Measurements from ENCODE around the gene PSTPIP1.
"Not testable (repeated sequence)": the region's sequence is repeated elsewhere in the genome, so short reads cannot be mapped to it uniquely, and the experiment has no call there.

Gene PSTPIP1

DNA sequence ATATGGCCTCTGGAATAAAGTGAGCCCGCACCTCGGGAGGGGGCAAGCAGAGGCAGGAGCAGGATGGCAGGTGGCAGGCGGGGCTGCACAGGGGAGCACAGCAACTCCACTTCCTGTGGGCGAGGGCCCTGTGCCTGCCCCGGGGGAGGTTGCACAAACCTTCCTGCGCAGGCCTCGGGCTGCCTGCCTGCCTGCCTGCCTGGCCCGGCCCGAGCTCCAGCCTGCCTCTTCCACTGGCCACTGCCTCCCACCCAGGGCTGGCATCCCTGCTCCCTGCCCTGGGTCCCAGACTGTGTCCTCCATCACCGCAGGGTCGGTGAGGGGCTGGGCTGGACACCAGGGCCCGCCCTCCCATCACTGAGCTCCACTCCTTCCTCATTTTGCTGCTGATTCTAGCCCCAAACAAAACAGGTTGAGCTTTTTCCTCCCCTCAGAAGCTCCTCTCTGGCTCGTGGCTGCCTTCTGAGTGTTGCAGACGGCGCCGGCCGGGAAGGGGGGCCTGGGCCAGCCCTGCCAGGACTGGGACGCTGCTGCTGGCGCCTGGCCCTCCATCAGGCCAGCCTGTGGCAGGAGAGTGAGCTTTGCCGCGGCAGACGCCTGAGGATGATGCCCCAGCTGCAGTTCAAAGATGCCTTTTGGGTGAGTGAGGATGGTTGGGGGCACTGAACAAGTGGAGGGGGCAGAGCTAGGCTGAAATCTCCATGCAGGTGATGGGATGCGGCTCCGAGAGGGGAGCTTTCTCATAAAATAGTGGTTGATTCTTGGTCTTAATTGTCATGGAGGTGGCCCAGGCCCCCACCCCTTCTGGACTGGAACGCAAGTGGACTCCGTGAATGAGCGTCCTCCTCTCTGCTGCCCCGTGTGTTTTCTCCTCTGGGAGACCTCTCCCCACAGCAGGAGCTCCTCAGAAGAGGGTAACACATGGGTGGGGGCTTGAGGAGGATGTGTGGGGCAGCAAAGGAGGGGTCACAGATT is at the start of gene PSTPIP1:
PSTPIP1 (plus strand) TSS at position 156 of the 975 bp plus-strand sequence; CDS start at position 604, 448 bp downstream.
- peak; percentile 29 to 66 for DNase-seq

DNA sequence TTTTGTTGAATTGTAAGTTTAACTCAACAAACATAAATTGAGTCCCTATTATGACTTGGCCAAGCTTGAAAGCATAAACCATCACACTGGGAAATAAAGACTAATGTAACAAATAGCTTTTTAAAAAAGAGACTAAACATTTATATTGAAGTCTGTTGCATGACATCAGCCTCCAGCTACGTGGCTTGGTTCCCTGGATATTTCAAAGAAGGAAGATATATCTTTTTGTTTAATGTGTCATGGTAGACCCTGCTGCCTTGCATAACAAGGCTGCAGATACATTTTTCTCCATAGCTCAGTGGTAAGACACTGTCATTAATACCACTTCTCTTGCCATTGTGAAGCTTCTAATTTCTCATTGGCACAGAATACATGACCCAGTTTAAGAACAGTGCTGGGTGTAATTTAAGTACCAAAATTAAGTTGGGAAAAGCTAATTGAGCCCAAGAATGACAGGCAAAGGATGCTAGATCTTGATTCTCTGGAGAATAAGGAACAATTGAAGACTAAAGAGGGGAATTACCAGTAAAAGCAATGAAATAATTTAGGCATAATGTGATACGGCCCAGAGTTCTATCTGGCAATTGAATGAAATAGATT is 49.3 kb upstream of the PSTPIP1 start:
- DNase-seq = no peak

DNA sequence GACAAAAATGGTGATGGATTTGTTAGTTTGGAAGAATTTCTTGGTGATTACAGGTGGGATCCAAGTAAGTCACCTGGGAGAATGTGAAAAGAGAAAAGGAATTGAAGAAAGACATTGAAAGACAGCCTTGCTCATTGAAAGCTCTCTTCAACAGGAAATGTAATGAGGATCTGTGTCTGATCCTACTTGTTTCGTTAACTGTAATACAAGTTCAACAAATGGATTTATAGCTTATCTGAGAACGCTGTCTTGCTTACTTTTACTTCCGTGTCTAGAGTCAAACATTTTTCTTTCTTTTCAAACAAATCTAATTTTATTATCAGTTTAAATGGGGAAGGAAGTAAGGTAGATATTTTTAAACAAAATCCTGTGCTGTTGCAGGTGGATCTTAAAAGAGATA is 47.5 kb upstream of the PSTPIP1 start:
- no peak for DNase-seq

DNA sequence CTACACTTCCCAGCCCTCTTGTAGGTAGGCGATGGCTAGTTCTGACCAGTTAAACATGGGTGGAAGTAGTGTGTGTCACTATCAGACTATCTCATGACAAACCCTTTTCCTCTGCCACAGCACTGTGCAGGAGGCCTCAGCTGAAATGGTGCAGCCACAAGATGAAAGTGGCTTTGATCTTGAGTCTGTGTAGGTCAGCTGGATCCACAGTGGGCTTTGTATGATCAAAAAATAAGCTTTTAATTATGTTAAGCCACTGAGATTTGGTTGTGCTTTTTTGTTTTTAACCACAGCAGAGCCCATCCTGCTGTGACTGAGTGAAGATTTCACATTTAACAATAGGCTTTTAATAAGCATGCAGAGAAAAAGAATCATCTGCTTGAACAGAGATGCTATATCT is 43.7 kb upstream of the PSTPIP1 start:
- no peak for DNase-seq

DNA sequence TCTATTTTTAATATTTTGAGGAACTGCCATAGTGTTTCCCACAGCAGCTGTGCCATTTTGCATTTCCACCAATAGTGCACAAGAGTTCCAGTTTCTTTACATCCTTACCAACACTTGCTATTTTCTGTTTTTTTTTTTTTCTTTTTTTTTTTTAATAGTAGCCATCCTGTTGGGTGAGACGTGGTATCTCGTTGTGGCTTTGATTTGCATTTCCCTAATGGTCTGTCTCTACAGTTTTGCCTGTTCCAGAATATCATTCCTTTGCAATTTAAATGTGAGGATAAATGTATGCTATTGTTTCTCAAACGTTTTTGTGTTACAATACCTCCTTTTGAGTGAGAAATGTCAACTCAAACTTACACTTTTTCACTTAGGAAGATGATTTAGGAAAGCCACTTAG is 41.0 kb upstream of the PSTPIP1 start:
- no peak for DNase-seq

DNA sequence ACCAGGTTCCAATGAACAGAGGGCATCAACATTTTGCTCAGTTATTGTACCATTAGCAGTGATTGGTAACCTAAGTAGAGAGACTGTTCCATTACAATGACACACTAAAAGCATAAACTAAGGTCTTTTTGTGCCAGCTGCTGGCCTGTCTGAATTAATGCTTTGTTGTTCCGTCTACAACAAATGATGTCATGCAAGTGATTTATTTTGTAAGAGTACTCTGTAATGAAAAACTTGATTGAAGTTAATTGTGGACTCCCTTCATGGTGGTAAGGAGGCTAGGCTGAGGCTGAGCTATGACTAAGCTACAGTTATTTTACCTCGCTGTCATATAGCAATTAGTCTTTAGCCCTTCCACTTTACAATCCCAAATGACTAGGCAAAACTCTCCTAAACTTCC is 40.2 kb upstream of the PSTPIP1 start:
- no peak for DNase-seq

DNA sequence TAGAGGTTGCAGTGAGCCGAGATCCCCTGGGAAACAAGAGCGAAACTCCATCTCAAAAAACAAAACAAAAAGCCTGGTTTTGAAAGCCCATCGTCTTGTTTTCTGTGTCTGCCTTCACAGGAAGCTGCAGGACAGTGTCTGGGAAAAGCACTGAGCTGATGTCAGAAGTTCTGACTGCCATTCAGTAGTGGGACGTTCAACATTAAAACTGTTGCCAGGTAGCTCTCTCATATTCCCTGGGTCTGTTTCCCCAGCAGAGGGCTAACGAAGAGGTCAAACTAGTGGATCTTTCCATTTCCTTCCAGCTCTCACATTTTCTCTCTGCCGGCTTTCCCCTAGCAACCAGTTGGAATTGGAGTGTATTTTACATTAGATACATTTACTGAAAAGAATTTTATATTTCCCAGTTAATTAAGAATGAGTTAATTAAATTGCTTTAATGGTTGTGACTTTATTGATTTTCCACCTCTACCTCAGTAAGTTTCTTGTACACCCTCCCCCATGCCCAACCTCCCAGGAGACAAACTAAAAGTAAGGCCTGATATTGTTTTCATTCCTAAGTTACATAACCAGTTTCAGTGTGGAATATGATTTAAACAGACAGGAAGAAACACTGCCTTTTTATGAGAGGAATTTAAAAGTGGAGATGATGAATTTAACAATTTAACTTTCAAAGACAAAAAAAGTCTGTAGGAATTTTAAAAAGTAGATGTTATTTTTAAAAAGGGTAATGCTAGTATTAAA is 33.5 kb upstream of the PSTPIP1 start:
- DNase-seq = no peak

DNA sequence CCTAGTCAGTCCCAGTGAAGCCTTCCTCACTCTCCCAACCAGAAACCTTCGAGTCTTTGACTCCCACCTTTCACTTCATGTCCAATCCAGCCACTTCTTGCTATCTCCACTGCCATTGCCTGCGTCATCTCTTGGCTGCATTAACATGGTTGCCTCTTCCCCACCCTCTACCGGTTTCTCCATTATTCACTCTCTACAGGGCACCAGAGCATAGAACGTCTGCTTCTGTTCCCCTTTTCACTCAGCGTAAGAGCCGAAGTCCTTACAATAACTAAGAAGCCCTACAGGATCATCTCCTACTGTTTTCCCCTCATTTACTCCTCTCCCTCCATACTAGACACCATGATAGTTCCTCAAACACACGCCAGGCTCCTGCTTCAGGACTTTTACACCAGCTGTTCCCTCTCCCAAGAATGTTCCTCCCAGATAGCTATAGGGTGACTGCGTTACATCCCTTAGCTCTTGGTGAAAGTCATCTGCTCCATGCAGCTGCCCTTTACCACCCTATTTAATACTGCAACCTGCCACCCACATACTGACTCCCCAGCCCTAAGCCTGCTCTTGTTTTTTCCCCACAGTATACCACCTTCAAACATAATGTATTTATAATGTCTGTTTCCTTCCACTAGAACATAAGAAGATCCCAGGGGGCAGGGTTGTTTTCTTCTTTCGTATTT is 32.5 kb upstream of the PSTPIP1 start:
- no peak for DNase-seq

DNA sequence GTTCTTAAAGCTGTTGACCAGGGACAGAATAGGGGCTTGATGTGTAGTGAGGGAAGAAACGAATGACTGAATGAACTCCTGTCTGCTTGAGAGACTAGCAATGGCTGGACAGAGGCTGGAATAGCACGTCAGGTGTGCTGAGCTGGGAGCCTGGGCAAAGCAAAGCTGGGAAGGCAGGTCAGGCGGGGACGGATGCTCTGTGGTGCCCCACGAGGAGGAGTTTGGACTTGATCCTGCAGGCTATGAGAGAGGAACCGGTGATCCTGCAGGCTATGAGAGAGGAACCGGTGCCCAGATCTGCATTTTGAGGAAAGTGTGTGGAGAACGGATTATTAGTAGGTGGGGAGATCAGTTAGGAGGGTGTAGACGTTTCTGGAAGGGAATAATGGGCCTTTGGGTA is 31.3 kb upstream of the PSTPIP1 start:
- DNase-seq = no peak

DNA sequence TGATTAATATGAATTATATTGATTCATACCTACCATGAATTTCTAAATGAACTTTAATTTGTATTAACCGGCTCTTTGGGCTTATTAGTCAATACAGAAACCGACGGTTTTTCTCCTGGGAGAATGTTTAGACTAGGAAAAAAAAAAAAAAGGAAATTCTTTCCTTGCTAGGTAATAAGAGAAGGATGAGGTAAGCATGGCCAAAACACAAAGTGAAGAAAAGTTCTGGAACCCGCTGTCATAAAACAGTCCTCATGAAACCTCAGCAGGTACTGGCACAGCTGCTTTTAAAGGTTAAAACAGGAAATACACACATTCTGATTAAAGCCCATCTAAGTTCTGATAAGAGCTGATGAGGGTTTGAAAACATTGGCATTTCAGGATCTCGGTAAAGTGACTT is 30.8 kb upstream of the PSTPIP1 start:
- no peak for DNase-seq

DNA sequence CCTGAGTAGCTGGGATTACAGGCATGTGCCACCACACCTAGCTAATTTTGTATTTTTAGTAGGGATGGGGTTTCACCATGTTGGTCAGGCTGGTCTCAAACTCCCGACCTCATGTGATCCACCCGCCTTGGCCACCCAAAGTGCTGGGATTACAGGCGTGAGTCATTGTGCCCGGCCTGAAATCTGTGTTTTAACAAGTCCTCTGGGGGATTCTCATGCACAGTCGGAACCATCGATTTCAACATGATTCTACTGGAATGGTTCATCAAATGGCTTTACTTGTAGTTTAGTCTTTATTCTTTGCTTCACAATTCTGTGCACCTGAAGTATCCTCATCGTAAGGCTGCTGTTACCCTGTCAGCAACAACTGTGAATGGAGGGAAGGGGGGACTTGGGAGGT is 28.9 kb upstream of the PSTPIP1 start:
- not testable (repeated sequence) for DNase-seq

DNA sequence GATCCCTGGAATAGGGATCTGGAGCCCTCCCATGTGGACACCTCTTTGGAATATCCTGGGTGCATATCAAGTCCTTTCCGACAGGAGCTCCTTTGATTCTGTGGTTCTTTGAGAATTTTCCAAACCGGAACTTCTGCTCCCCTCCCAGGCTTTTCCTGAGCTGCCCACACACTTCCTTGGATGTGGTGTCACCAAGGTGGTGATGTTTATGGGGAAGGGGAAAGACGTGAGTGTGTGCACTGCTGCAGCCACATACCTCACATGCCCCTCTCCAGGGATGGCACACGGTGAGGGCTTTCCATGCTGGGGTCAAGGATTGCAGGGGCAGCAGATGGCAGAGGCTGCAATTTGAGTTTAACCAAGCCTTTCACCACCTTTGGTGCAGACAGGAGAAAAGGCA is 27.9 kb upstream of the PSTPIP1 start:
- no peak for DNase-seq

DNA sequence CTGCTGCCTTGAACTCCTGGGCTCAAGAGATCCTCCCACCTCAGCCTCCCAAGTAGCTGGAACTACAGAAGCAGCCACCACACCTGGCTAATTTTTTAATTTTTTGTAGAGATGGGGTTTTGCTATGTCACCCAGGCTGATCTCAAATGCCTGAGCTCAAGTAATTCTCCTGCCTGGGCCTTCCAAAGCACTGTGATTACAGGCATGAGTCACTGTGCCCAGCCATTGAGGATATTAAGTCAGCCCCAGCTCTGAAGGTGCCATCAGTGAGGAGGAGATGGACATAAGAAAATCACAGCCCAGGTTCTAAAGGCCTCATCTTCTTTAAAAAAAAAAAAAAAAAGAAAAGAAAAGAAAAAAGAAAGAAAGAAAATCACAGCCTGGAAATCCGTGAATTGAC is 26.6 kb upstream of the PSTPIP1 start:
- no peak for DNase-seq

DNA sequence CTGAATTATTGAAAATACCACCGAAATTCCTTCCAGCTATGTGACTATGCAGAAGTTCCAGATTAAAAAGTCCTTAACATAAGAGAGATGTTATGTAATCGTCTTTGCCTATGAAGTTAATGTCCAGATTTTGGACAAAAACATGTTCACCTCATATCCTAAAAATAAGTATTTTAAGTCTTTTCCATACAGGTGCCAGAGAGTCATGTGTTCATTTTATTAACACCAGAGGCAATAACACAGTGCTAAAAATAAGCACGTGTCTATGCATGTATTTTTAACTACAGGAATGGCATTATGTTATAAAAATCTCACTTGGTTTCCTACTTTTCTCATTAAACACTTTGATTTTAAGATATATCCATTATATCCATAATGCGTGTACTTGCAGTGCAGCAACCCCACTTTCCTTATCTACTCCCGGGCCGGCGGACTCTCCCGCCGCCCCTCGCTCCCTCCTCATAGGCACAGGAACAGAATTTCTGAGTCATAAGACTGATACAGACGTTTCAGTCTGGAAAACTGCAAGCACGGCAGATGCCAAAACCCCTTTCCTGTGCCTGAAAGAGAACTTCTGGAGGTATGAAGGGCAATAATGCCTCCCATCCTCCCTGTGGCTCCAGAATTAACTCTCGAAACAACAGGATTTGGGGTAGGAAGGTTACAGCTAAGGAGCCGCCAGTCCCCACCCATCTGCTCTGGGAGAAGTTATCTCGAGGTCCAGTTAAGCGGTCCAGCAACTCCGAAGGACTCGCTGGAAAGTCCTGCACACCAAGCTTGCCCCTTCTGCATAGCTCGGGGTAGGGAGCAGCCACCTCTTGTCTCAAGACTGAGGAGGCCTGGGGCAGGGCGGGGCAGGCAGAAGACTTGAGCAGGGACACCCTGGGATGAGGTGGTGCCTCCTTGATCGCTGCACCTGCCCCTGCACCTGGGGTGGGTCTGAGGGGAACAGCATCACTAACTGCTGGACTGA is 22.3 kb upstream of the PSTPIP1 start:
- DNase-seq = no peak

DNA sequence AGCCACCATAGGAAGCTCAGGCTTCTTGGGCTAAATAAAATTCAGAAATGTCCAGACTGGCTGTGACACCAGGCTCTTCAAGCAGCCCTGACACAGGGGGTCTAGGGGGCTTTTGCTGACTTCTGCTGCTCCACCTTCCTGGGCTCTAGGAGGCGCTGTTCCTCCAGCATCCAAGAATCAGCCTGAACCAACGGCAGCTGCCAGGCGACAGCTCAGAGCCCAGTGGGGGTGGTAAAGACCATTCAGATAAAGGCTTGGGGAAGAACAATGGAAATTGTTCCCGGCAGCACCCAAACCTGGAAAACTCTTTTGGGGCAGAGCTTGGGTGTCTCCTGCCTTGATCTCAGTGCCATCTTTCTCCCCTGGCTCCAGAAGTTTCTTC is 21.6 kb upstream of the PSTPIP1 start:
- DNase-seq = peak in 1 of 2 experiments; percentile 64

DNA sequence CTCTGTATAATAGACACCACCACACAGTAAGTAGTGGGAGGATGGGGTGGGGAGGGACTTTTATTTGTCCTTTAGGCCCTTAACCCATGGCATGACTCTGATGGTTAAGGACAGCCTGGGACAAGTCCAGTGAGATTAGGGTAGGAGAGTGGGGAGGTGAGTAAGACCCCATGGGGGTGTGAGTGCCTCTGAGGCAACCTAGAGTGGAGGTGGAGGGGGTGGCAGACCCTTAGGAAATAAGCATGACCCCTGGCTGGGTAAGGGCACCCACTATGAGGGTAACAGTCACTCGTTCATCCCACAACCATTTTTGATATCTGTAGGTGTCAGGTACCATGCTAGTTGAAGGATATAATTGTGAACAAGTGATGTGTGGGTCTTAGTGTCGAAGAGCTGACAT is 21.0 kb upstream of the PSTPIP1 start:
- DNase-seq = no peak

DNA sequence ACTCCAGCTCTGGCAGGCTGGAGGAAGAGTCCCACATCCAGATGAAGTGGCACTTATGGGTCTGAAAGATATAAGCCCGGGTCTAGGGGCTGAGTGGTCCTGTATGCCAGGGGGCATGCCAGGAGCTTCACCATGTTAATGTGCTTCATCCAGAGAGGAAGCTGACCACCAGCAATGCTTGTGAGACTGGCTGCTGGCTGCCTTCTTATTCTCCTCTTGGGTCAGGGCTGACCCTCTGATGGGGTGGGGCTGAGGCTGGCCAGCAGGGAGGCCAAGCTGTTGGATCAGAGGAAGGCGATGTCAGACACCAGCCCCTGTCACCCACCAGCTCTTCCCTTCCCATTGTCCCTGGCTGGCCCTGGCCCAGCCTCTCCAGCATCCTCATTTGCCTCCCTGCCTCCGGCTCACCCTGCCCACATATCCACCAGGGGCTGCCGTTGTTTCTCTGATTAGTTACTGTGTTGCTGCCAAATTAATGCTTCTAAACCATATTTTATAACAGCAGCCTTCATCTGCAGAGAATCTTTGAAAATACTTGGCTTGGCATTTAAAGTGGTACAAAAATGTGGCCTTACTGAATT is 20.4 kb upstream of the PSTPIP1 start:
- no peak for DNase-seq

DNA sequence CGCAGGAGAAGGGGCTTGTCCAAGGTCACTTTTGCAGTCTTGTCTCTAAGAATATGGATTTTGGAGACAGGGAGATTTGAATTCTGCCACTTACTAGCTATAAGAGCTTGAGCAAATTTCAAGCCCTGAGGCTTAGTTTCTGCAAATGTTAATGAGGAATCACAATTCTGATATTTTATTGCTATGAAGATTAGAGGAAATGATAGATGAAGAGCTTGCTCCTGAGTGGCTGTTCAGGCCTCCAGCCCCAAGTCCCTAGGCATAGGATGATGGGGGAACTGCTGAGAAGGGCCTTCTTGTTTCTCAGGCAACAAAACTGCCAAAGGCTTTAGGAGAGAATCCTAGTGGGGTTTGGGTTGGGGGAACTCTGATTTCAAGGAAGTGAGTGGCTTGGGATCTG is 18.8 kb upstream of the PSTPIP1 start:
- DNase-seq = no peak

DNA sequence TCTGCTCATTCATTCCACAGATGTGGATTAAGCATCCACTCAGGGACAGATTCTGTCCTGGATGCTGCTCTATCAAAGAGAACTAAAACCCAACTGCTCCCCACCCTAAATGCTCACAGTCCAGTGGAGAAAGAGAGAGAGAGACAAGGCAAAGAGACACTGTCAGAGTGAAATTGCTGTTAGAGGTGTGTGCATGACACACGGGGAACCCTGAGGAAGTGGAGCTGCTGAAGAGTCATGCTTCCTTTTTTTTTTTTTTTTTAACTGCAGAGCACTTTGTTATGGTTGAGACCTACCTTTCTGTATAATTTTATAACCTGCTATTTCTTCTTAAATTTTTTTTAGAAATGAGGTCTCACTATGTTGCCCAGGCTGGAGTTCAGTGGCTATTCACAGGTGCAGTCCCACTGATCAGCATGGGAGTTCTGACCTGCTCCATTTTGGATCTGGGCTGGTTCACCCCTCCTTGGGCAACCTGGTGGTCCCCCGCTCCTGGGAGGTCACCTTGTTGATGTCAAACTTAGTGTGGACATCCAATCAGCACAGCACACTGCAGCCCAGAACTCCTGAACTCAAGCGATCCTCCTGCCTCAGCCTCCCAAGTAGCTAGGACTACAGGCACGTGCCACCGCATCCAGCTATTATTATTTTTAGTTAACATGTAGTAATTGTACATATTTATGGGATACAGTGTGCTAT is 18.2 kb upstream of the PSTPIP1 start:
- no peak for DNase-seq

DNA sequence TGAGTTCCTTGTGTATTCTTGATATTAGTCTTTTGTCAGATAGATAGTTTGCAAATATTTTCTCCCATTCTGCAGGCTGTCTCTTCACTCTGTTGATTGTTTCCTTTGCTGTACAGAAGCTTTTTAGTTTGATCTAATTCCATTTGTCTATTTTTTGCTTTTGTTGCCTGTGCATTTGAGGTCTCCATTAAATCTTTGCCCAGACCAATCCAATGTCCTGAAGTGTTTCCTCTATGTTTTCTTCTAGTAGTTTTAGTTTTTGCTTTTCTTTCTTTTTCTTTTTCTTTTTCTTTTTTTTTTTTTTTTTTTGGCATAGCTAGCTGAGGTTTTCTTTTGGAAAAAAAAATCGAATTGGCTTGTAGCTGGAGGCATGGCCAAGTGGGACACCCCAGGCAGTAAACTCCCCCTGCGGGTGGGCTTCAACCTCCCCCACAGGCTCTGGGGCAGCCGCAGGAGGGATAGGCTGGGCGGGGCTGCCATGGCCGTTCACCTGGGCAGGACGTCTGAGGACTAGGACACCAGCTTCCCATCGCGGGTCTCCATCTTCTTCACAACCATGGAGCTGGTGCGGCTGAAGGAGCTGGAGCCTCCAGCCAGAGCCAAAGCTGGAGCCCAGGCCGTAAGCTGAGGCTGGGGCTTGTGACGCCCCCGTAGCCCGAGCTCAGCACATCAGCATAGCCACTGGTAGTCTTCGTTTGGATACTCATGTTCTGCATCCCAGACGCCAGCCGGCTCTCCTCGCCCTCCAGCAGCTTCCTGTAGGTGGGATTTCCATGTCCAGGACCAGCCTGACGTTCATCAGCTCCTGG is 16.2 kb upstream of the PSTPIP1 start:
- no peak for DNase-seq

Measured in NCI-H446 (cell line).